H1 (cell line): ENCODE measurements around the gene LYSET. TPM values are rescaled to one million over a fixed set of nuclear protein-coding genes. Genes with fewer than 3 reads are reported as not detected.

ENCODE experiments used
- CTCF ChIA-PET: fragments of 300-600 bp; sonication (Branson Sonifier 250); formaldehyde crosslinking; loops from one replicate; lab custom pipeline; 2021; ENCODE audit not compliant: partially characterized antibody; lab: Charles Lee
- POLR2A ChIA-PET: fragments of 300-600 bp; sonication (Branson Sonifier 250); formaldehyde crosslinking; loops from one replicate; lab custom pipeline; 2021; ENCODE audit warnings: inconsistent platforms; ENCODE audit not compliant: partially characterized antibody; lab: Charles Lee
- DNase-seq, 2 experiments: peaks; one replicate each; pipeline versions ENCODE4 v3.0.0 to v3.0.0-alpha.2; 2010 to 2022; ENCODE audit warnings: low spot score in 2 of 2, low read depth in 1 of 2, mixed read lengths in 1 of 2
- FAIRE-seq: peaks from 2 replicates; lab custom pipeline; 2011; peaks lifted over from hg19 to GRCh38; lab: Jason Lieb, UNC
- H2AFZ ChIP-seq: 2 replicates; pipeline ENCODE4 v1.8.1; 2012; ENCODE audit warnings: low read length, inconsistent platforms
- H2AK5ac ChIP-seq: 2 replicates; pipeline ENCODE4 v1.6.1; 2013; ENCODE audit warnings: low read depth, low read length
- H2BK120ac ChIP-seq: replicated peaks from 2 replicates; pipeline ENCODE3; 2013; ENCODE audit warnings: low read depth, low read length, inconsistent platforms
- H2BK12ac ChIP-seq: 2 replicates; pipeline ENCODE4 v1.6.1; 2013; ENCODE audit warnings: low read depth, low read length
- H2BK15ac ChIP-seq: 2 replicates; pipeline ENCODE4 v1.6.1; 2013; ENCODE audit warnings: low read length
- H2BK20ac ChIP-seq: 2 replicates; pipeline ENCODE4 v1.6.1; 2013; ENCODE audit warnings: low read length
- H2BK5ac ChIP-seq: 2 replicates; pipeline ENCODE4 v1.6.1; 2013; ENCODE audit warnings: low read depth, low read length
- H3K14ac ChIP-seq: 2 replicates; pipeline ENCODE4 v1.6.1; 2013; ENCODE audit warnings: inconsistent platforms; ENCODE audit not compliant: insufficient read length
- H3K18ac ChIP-seq: 2 replicates; pipeline ENCODE4 v1.6.1; 2013; ENCODE audit warnings: low read length; ENCODE audit errors: extremely low read depth
- H3K23ac ChIP-seq: 2 replicates; pipeline ENCODE4 v1.6.1; 2013; ENCODE audit warnings: inconsistent platforms; ENCODE audit not compliant: insufficient read length
- H3K23me2 ChIP-seq: 2 replicates; pipeline ENCODE4 v1.6.1; 2013; ENCODE audit warnings: low read depth, low read length
- H3K27ac ChIP-seq: 2 replicates; pipeline ENCODE4 v1.6.1; 2011; ENCODE audit warnings: low read depth, low read length, inconsistent platforms
- H3K27me3 ChIP-seq, 4 experiments: replicated peaks in 1 of 4; 1 replicate in 1 of 4; 2 replicates in 3 of 4; pipeline versions ENCODE4 v1.6.1 to v1.8.1; 2011 to 2013; ENCODE audit warnings: low read length in 3 of 4, mild to moderate bottlenecking in 3 of 4, inconsistent platforms in 2 of 4, mixed read lengths in 2 of 4, moderate library complexity in 1 of 4; ENCODE audit not compliant: control insufficient read depth in 3 of 4, insufficient read depth in 3 of 4; ENCODE audit errors: extremely low read depth in 1 of 4
- H3K36me3 ChIP-seq, 4 experiments: 2 replicates each; pipeline versions ENCODE4 v1.6.1 to v1.8.1; 2011 to 2013; ENCODE audit warnings: mild to moderate bottlenecking in 4 of 4, low read length in 3 of 4, moderate library complexity in 2 of 4, control low read depth in 1 of 4, inconsistent platforms in 1 of 4; ENCODE audit not compliant: insufficient read depth in 4 of 4, control insufficient read depth in 2 of 4
- H3K4ac ChIP-seq: replicated peaks from 2 replicates; pipeline ENCODE3; 2013; ENCODE audit warnings: low read length, low read depth, mixed read lengths, inconsistent platforms; ENCODE audit not compliant: insufficient read length
- H3K4me1 ChIP-seq, 4 experiments: replicated peaks in 1 of 4; 1 replicate in 1 of 4; 2 replicates in 3 of 4; pipeline versions ENCODE4 v1.6.1 to v1.8.1; 2011 to 2013; ENCODE audit warnings: low read length in 3 of 4, inconsistent platforms in 2 of 4, mixed read lengths in 1 of 4; ENCODE audit not compliant: insufficient read depth in 4 of 4, control insufficient read depth in 3 of 4
- H3K4me2 ChIP-seq, 2 experiments: 2 replicates each; pipeline versions ENCODE4 v1.6.1 to v1.8.1; 2011 to 2013; ENCODE audit warnings: low read depth in 2 of 2, low read length in 2 of 2, control low read depth in 1 of 2, inconsistent platforms in 1 of 2, mild to moderate bottlenecking in 1 of 2; ENCODE audit not compliant: insufficient read depth in 1 of 2
- H3K4me3 ChIP-seq, 4 experiments: fragments of 200-600, 300-600 bp in 1 of 4; sonication (generic), shearing (Covaris generic), sonication (Bioruptor Twin) in 1 of 4; 2 replicates each; pipeline versions ENCODE4 v1.5.1 to v1.8.1; 2011 to 2016; ENCODE audit warnings: low read length in 4 of 4, low read depth in 3 of 4, control low read depth in 2 of 4, inconsistent platforms in 2 of 4, mild to moderate bottlenecking in 2 of 4, mixed read lengths in 1 of 4, moderate library complexity in 1 of 4; ENCODE audit not compliant: insufficient read depth in 2 of 4; ENCODE audit errors: extremely low read depth in 1 of 4
- H3K56ac ChIP-seq: replicated peaks from 2 replicates; pipeline ENCODE3; 2013; ENCODE audit warnings: low read depth, mild to moderate bottlenecking, mixed read lengths, low read length, inconsistent platforms; ENCODE audit not compliant: insufficient read length
- H3K79me1 ChIP-seq: 2 replicates; pipeline ENCODE4 v1.6.1; 2013; ENCODE audit warnings: low read depth, low read length, control low read depth
- H3K79me2 ChIP-seq, 2 experiments: 2 replicates each; pipeline versions ENCODE4 v1.6.1 to v1.8.1; 2012 to 2013; ENCODE audit warnings: low read length in 2 of 2, mild to moderate bottlenecking in 2 of 2, inconsistent platforms in 1 of 2; ENCODE audit not compliant: insufficient read depth in 2 of 2, control insufficient read depth in 1 of 2
- H3K9ac ChIP-seq, 4 experiments: replicated peaks in 1 of 4; 1 replicate in 1 of 4; 2 replicates in 3 of 4; pipeline versions ENCODE4 v1.6.1 to v1.8.1; 2011 to 2013; ENCODE audit warnings: low read depth in 3 of 4, low read length in 3 of 4, control low read depth in 2 of 4, mild to moderate bottlenecking in 2 of 4, moderate library complexity in 2 of 4, inconsistent platforms in 1 of 4; ENCODE audit errors: extremely low read depth in 1 of 4
- H3K9me3 ChIP-seq, 2 experiments: 2 replicates each; pipeline versions ENCODE4 v1.6.1 to v1.8.1; 2012 to 2013; ENCODE audit warnings: mild to moderate bottlenecking in 2 of 2, moderate library complexity in 2 of 2, control low read depth in 1 of 2, inconsistent platforms in 1 of 2, low read depth in 1 of 2, low read length in 1 of 2, mixed read lengths in 1 of 2; ENCODE audit not compliant: insufficient read depth in 2 of 2
- H4K20me1 ChIP-seq, 2 experiments: replicated peaks in 1 of 2; 2 replicates each; pipeline versions ENCODE3 to v1.8.1; 2011 to 2013; ENCODE audit warnings: inconsistent platforms in 2 of 2, low read length in 2 of 2, mild to moderate bottlenecking in 1 of 2; ENCODE audit not compliant: insufficient read depth in 2 of 2, control insufficient read depth in 1 of 2
- H4K5ac ChIP-seq: 2 replicates; pipeline ENCODE4 v1.6.1; 2013; ENCODE audit warnings: low read length, low read depth, mixed read lengths, inconsistent platforms; ENCODE audit not compliant: insufficient read length
- H4K8ac ChIP-seq: 2 replicates; pipeline ENCODE4 v1.8.0; 2013; ENCODE audit warnings: mild to moderate bottlenecking, moderate library complexity, low read length, inconsistent platforms; ENCODE audit not compliant: insufficient read depth; ENCODE audit errors: extremely low read depth
- H4K91ac ChIP-seq: replicated peaks from 2 replicates; pipeline ENCODE3; 2013; ENCODE audit warnings: low read length, mixed read lengths, inconsistent platforms; ENCODE audit not compliant: insufficient read length
- BACH1 ChIP-seq: IDR thresholded peaks from 2 replicates; pipeline ENCODE4 v1.6.1; 2012; ENCODE audit warnings: low read length, improper control_type of control experiment
- HDAC2 ChIP-seq, 2 experiments: fragments of 300-600 bp in 1 of 2; sonication (generic) in 1 of 2; IDR thresholded peaks; 2 replicates each; pipeline ENCODE4 v1.6.1; 2011 to 2012; ENCODE audit warnings: low read depth in 2 of 2, low read length in 2 of 2, mild to moderate bottlenecking in 2 of 2, moderate library complexity in 2 of 2, borderline replicate concordance in 1 of 2, inconsistent platforms in 1 of 2
- JUND ChIP-seq: IDR thresholded peaks from 2 replicates; pipeline ENCODE4 v1.6.1; 2011; ENCODE audit warnings: mild to moderate bottlenecking, improper control_type of control experiment, low read length
- RAD21 ChIP-seq, 2 experiments: IDR thresholded peaks in 1 of 2; conservative IDR thresholded peaks in 1 of 2; 2 replicates each; pipeline ENCODE4 v1.6.1; 2011; ENCODE audit warnings: low read depth in 2 of 2, low read length in 2 of 2, improper control_type of control experiment in 1 of 2, inconsistent platforms in 1 of 2, mild to moderate bottlenecking in 1 of 2, moderate library complexity in 1 of 2
- RNF2 ChIP-seq: fragments of 200-900, 300-1000 bp; sonication (generic); IDR thresholded peaks from 2 replicates; pipeline ENCODE4 v1.7.1; 2016; ENCODE audit warnings: borderline replicate concordance, low read depth, mild to moderate bottlenecking, antibody characterized with exemption, low read length; ENCODE audit not compliant: poor library complexity, severe bottlenecking; ENCODE audit errors: missing control alignments
- SIRT6 ChIP-seq: IDR thresholded peaks from one replicate; pipeline ENCODE4 v1.7.1; 2012; ENCODE audit warnings: low read length, inconsistent platforms
- SP1 ChIP-seq: IDR thresholded peaks from 2 replicates; pipeline ENCODE4 v1.6.1; 2011; ENCODE audit warnings: low read depth, low read length
- YY1 ChIP-seq: IDR thresholded peaks from 2 replicates; pipeline ENCODE4 v1.6.1; 2011; ENCODE audit warnings: low read depth, mild to moderate bottlenecking, low read length
- WGBS, 2 experiments: shearing (Covaris generic) in 1 of 2; methylation state at CpG; one replicate each; pipeline versions ENCODE4 v1.1.6 to v1.1.7; 2013 to 2015; ENCODE audit warnings: low lambda C conversion rate in 2 of 2, mixed read lengths in 2 of 2, inconsistent platforms in 1 of 2, low coverage in 1 of 2, missing lambda C conversion rate in 1 of 2; ENCODE audit not compliant: insufficient replicate concordance in 2 of 2, insufficient coverage in 1 of 2, insufficient read length in 1 of 2; ENCODE audit errors: extremely low coverage in 1 of 2, missing lambda C conversion rate in 1 of 2; 5-methylcytosine and 5-hydroxymethylcytosine counted together
- polyA plus RNA-seq, 7 experiments: library from polyadenylated mRNA; depleted of rRNA in 3 of 7; stranded (reverse) in 5 of 7; unstranded in 2 of 7; fragments of >200 nt in 5 of 7; fragments of 200-250 nt in 2 of 7; gene quantifications; 1 replicate in 5 of 7; 2 replicates in 1 of 7; 4 replicates in 1 of 7; pipeline versions ENCODE4 v1.2.1 to v1.2.3, GENCODE V29; 2011 to 2013; ENCODE audit warnings: missing spikeins in 2 of 7, mixed read lengths in 2 of 7
- total RNA-seq: library from RNA; stranded (reverse); fragmentation: NEBNext Ultra II Directional; extraction: Animal tissue kit (Norgen Biotek cat#: 25700); gene quantifications from 2 replicates; pipeline ENCODE4 v1.2.1, GENCODE V29; 2021
- TF ChIP-seq, protein P1 (sequence below), 3 experiments: IDR thresholded peaks; 1 replicate in 2 of 3; 2 replicates in 1 of 3; pipeline versions ENCODE4 v1.5.1 to v1.6.1; 2011; ENCODE audit warnings: low read length in 3 of 3, mild to moderate bottlenecking in 3 of 3, inconsistent platforms in 2 of 3, low read depth in 1 of 3, moderate library complexity in 1 of 3; ENCODE audit not compliant: insufficient read depth in 1 of 3; ENCODE audit errors: control extremely low read depth in 1 of 3

Gene LYSET
- total and polyA plus RNA-seq, 2 of the 8 experiments (the other 6 are each of a cell fraction or from before 2014, with no cell fraction given), result 26.2 to 26.9 TPM

DNA sequence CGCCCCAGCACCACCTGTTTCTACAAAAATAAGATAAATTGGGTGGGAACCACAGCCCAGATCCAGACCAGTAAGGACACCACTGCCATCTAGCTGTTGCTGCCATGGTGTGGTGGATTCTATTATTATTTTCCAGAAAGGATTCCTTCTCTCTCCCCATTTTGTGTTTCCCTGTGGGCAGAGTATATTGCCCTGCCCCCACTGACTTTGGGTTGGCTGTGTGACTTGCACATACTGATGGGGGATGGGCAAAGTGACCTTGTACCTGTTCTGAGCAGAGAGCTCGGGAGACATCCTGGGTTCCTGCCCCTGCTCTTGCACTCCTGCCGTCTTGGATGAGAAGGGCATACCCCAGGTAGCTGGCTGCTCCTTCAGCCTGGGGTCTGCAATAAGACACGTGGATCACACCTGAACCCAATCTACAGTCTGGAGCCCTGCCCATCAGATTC is 24.7 kb upstream of the LYSET start:
- no peaks in the 10 kb centered on the region for H3K9me3 ChIP-seq
- H3K4me1 ChIP-seq, result no peaks in the 10 kb centered on the region; a peak in 3 of 7 replicates
- no peaks in the 10 kb centered on the region for H3K79me2 ChIP-seq
- DNase-seq (no peak), FAIRE-seq (no peak)
- WGBS, 2 experiments, result 39% methylated on average over 4 of the region's 4 CpGs; no CpG with 5 or more reads in 1 of the 2 experiments
- H3K27ac ChIP-seq, result no peak overlapping the region
- no peaks in the 10 kb centered on the region for H3K27me3 ChIP-seq
- H4K8ac ChIP-seq, result no peak overlapping the region
- peak overlapping the region; percentile 86; the same call in 1 of the 2 replicates for H2BK20ac ChIP-seq
- H3K9ac ChIP-seq, result no peak overlapping the region; a peak in 1 of 7 replicates
- no peaks in the 10 kb centered on the region for H4K20me1 ChIP-seq
- H3K36me3 ChIP-seq, result no peaks in the 10 kb centered on the region
- peak overlapping the region; percentile 82; the same call in 1 of the 2 replicates for H2AK5ac ChIP-seq
- no peak overlapping the region for H3K4me3 ChIP-seq
- H3K14ac ChIP-seq, result no peak overlapping the region
- no peak overlapping the region for H2BK15ac ChIP-seq
- no peak overlapping the region for H4K5ac ChIP-seq
- H2BK12ac ChIP-seq, result 0 out of 2 replicates have a peak overlapping the region, but pooled peaks have one; percentile 80
- no peak overlapping the region for H2BK120ac ChIP-seq
- H4K91ac ChIP-seq, result no peak overlapping the region
- no peak overlapping the region for H3K4ac ChIP-seq
- no peak overlapping the region for H3K18ac ChIP-seq
- POLR2A ChIA-PET, result interaction anchor here (0.8 kb wide), 1 partner anchor 33 kb away, joined by 3 read pairs; no protein-coding TSS in a partner anchor
- H3K23me2 ChIP-seq, result no peaks in the 10 kb centered on the region
- H2BK5ac ChIP-seq, result no peak overlapping the region; the same call in 1 of the 2 replicates
- H3K23ac ChIP-seq, result no peak overlapping the region
- CTCF ChIA-PET, result interaction anchor here (0.6 to 3.3 kb wide), 23 partner anchors 14 to 381 kb away, joined by 3 to 48 read pairs (median 3); partner anchors contain the start of genes GON7 and UBR7
- no peak overlapping the region for H3K56ac ChIP-seq
- no peak overlapping the region for H3K4me2 ChIP-seq
- peak overlapping the region; percentile 81; the same call in 1 of the 2 replicates for H2AFZ ChIP-seq
- no peaks in the 10 kb centered on the region for H3K79me1 ChIP-seq
- TF ChIP-seq SIRT6, result no peak
- TF ChIP-seq HDAC2 (IDR thresholded peaks at IDR 0.05; ENCODE audit: borderline replicate concordance in 1 of 2, low read depth in 2 of 2, low read length in 2 of 2), result 0 out of 4 replicates have a peak, but pooled peaks of 1 of the 2 experiments have one; percentile 15
- TF ChIP-seq RNF2, result no peak
- no peak for TF ChIP-seq BACH1
- peak; percentile 64 to 75 for TF ChIP-seq RAD21 (IDR thresholded peaks at IDR 0.05 in 1 of 2, conservative IDR thresholded peaks at IDR 0.05 in 1 of 2; ENCODE audit: low read depth in 2 of 2, low read length in 2 of 2)
- 0 out of 2 replicates have a peak, but pooled peaks have one; percentile 22 for TF ChIP-seq YY1
- TF ChIP-seq JUND, result no peak
- TF ChIP-seq, protein P1, sequence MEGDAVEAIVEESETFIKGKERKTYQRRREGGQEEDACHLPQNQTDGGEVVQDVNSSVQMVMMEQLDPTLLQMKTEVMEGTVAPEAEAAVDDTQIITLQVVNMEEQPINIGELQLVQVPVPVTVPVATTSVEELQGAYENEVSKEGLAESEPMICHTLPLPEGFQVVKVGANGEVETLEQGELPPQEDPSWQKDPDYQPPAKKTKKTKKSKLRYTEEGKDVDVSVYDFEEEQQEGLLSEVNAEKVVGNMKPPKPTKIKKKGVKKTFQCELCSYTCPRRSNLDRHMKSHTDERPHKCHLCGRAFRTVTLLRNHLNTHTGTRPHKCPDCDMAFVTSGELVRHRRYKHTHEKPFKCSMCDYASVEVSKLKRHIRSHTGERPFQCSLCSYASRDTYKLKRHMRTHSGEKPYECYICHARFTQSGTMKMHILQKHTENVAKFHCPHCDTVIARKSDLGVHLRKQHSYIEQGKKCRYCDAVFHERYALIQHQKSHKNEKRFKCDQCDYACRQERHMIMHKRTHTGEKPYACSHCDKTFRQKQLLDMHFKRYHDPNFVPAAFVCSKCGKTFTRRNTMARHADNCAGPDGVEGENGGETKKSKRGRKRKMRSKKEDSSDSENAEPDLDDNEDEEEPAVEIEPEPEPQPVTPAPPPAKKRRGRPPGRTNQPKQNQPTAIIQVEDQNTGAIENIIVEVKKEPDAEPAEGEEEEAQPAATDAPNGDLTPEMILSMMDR (IDR thresholded peaks at IDR 0.05; ENCODE audit: control extremely low read depth in 1 of 3, insufficient read depth in 1 of 3, low read depth in 1 of 3, low read length in 3 of 3), result peak; percentile 53 to 61 (median 58)
- TF ChIP-seq SP1, result 0 out of 2 replicates have a peak, but pooled peaks have one; percentile 44
